Fibroblast of villous mesenchyme (primary cell): ENCODE measurements around the gene OSR1. TPM values are rescaled to one million over a fixed set of nuclear protein-coding genes. Genes with fewer than 3 reads are reported as not detected.
"Not testable (repeated sequence)": the region's sequence is repeated elsewhere in the genome, so short reads cannot be mapped to it uniquely, and the experiment has no call there.

Source experiments
- DNase-seq: peaks from one replicate; pipeline ENCODE4 v3.0.0-alpha.2; 2010; ENCODE audit warnings: low read depth
- H3K4me3 ChIP-seq: 2 replicates; pipeline ENCODE4 v1.5.1; 2011; ENCODE audit warnings: low read depth, mild to moderate bottlenecking, low read length
- CTCF ChIP-seq: IDR thresholded peaks from 2 replicates; pipeline ENCODE4 v1.5.1; 2012; ENCODE audit warnings: low read depth, mild to moderate bottlenecking, low read length; ENCODE audit not compliant: insufficient read depth
- total RNA-seq: library from RNA; depleted of rRNA; stranded (reverse); fragments of >200 nt; gene quantifications from 2 replicates; pipeline ENCODE4 v1.2.3, GENCODE V29; 2012

Gene OSR1
- total RNA-seq, 1 donor: 2.2 TPM

DNA sequence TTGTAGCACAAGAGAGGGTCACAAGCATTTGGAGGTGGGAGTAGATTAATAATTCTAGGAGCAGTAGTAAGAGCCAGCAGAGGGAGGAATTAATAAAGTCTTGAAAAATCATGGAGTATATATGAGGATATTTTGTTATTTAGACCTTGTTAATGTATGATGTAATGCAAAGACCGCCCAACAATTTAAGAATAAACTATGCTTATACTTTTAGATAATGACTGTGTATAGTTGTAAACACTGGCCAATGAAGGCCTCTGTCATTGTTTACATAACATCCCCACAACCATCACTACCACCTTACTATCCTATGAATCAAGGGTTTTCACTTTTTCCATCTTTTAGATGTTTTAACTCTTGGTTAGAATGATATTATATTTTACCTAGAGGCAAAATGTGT, 37.6 kb downstream of the OSR1 start:
- no peak for TF ChIP-seq CTCF
- no peak for DNase-seq
- no peak overlapping the region for H3K4me3 ChIP-seq

DNA sequence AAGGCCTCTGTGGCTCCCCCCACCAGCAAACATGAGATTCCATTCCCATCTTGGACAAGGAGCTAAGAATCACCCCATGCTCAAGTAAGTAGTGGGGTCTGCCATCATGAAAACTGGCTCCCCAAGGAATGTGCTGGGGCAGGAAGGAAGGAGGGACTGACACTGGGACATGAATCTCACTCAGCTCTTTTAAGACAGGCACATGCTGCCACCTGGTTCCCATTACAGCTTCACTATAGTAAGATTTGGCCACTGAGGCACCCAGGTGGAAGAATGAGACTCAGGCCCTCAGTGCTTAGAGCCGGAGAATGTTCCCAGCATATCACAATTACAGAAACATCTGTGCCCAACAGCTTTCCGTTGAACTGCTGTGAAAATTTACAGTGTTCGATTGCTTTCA, 38.7 kb downstream of the OSR1 start:
- no peak for DNase-seq
- TF ChIP-seq CTCF: no peak
- no peak overlapping the region for H3K4me3 ChIP-seq

DNA sequence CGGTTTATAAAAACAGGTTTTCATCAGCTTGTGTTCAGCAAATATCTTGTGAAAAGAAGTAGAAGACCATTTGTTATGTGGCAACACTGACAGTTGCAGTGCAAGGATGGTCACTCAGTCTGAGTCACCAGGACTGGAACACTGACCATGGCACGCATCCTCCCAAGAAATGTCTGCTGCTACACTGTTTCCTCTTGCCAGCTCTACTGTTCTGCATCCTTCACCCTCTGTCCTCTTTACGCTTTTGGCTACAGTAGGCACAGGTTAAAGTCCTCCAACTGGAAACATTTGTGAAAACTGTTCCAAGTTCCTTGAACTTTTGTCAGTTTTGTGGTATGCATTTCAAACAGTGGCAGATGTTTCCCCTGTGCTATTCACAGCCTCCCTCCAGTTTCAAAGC, 39.4 kb downstream of the OSR1 start:
- no peak for TF ChIP-seq CTCF
- no peak for DNase-seq
- no peak overlapping the region for H3K4me3 ChIP-seq

- no peak for DNase-seq
- TF ChIP-seq CTCF: no peak
- H3K4me3 ChIP-seq: no peak overlapping the region
Measured at GRCh38 chr2:19313553-19313952, 44.9 kb downstream of the OSR1 start.

GRCh38 chr2:19312949-19313348, 45.5 kb downstream of the OSR1 start:
- peak; percentile 65 for TF ChIP-seq CTCF
- DNase-seq: peak; percentile 33
- H3K4me3 ChIP-seq: no peak overlapping the region

DNA sequence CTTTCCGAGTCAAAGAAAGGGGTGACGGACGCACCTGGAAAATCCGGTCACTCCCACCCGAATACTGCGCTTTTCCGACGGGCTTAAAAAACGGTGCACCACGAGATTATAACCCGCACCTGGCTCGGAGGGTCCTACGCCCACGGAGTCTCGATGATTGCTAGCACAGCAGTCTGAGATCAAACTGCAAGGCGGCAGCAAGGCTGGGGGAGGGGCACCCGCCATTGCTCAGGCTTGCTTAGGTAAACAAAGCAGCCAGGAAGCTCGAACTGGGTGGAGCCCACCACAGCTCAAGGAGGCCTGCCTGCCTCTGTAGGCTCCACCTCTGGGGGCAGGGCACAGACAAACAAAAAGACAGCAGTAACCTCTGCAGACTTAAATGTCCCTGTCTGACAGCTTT, 52.4 kb downstream of the OSR1 start:
- DNase-seq, H3K4me3 ChIP-seq: not testable (repeated sequence)

DNA sequence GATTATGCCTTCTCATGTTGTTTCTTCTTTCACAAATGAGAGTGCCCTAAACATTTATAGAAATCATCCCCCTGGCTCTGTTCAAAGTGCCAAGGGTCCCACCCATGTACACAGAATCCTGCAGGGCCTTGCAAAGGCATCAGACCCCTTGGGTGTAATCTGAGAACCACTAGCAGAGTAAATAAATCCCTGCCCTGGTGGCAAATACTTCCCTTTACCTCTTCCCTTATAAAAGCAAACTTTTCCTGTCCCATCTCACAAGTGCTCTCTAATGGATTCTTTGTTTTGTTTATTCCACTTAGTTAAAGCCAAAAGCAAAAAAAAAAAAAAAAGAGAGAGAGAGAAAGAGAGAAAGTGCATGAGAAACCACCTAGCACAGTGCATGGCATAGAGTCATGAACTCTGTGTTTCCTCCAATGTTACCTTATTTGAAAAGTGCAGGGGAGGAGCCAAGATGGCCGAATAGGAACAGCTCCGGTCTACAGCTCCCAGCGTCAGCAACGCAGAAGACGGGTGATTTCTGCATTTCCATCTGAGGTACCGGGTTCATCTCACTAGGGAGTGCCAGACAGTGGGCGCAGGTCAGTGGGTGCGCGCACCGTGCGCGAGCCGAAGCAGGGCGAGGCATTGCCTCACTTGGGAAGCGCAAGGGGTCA, 52.9 kb downstream of the OSR1 start:
- not testable (repeated sequence) for DNase-seq, H3K4me3 ChIP-seq

- DNase-seq: no peak
- H3K4me3 ChIP-seq: no peak overlapping the region
- TF ChIP-seq CTCF: no peak
Measured at GRCh38 chr2:19301706-19302105, 56.7 kb downstream of the OSR1 start.
